GM12878 (cell line): ENCODE measurements around the gene NMRK2. TPM values are rescaled to one million over a fixed set of nuclear protein-coding genes. Genes with fewer than 3 reads are reported as not detected.

Experiments
- ATAC-seq: fragments of 200-7000 bp; cut with Tn5 transposase; 3 replicates; pipeline ENCODE4 v1.9.1; 2020; ENCODE audit warnings: mild to moderate bottlenecking, moderate library complexity
- BruUV-seq: library from RNA; stranded (reverse); fragments of 400-500 nt; replicated peaks from 2 replicates; lab custom pipeline; 2021; lab: Mats Ljungman, UMichigan
- CTCF ChIA-PET: fragments of 300-600 bp; sonication (Branson Sonifier 250); formaldehyde crosslinking; extraction: SDS; loops from one replicate; lab custom pipeline; 2021; ENCODE audit warnings: inconsistent platforms; lab: Yijun Ruan, JAX
- POLR2A ChIA-PET: fragments of 350-600 bp; formaldehyde crosslinking; extraction: SDS; loops from one replicate; lab custom pipeline; 2021; ENCODE audit warnings: inconsistent platforms; lab: Charles Lee
- RAD21 ChIA-PET: fragments of 300-600 bp; sonication (Branson Sonifier 250); formaldehyde crosslinking; loops from one replicate; lab custom pipeline; 2023; ENCODE audit warnings: antibody characterized with exemption; ENCODE audit not compliant: unreplicated experiment; lab: Charles Lee
- SMC1A ChIA-PET: fragments of 300-600 bp; sonication (Branson Sonifier 250); formaldehyde crosslinking; loops from one replicate; lab custom pipeline; 2023; ENCODE audit not compliant: unreplicated experiment, uncharacterized antibody; lab: Charles Lee
- DNase-seq: peaks from one replicate; pipeline ENCODE4 v3.0.0-alpha.2; 2011; ENCODE audit warnings: low read depth, low spot score
- FAIRE-seq: peaks from 3 replicates; lab custom pipeline; 2011; peaks lifted over from hg19 to GRCh38; lab: Jason Lieb, UNC
- H2AFZ ChIP-seq: 2 replicates; pipeline ENCODE4 v1.6.0; 2011; ENCODE audit warnings: low read depth, low read length, control low read depth; ENCODE audit not compliant: control insufficient read depth
- H3K27ac ChIP-seq: 2 replicates; pipeline ENCODE4 v1.5.1; 2011; ENCODE audit warnings: control low read depth; ENCODE audit not compliant: control insufficient read depth, insufficient read depth
- H3K27me3 ChIP-seq, 2 experiments: replicated peaks in 1 of 2; 2 replicates each; pipeline versions ENCODE4 v1.6.0 to v1.6.1; 2011; ENCODE audit warnings: low read length in 1 of 2; ENCODE audit not compliant: control insufficient read depth in 2 of 2, insufficient read depth in 2 of 2
- H3K36me3 ChIP-seq, 2 experiments: 2 replicates each; pipeline ENCODE4 v1.5.1; 2011; ENCODE audit warnings: low read length in 1 of 2; ENCODE audit not compliant: control insufficient read depth in 2 of 2, insufficient read depth in 2 of 2
- H3K4me1 ChIP-seq: 2 replicates; pipeline ENCODE4 v1.6.1; 2011; ENCODE audit warnings: mild to moderate bottlenecking, low read length, moderate library complexity, mixed read lengths; ENCODE audit not compliant: control insufficient read depth, insufficient read depth
- H3K4me2 ChIP-seq: 2 replicates; pipeline ENCODE4 v1.6.0; 2011; ENCODE audit warnings: control low read depth; ENCODE audit not compliant: control insufficient read depth, insufficient read depth
- H3K4me3 ChIP-seq: fragments of 200-600 bp; sonication (generic); 2 replicates; pipeline ENCODE4 v1.5.1; 2016
- H3K79me2 ChIP-seq: 2 replicates; pipeline ENCODE4 v1.6.0; 2011; ENCODE audit warnings: low read length; ENCODE audit not compliant: control insufficient read depth, insufficient read depth
- H3K9ac ChIP-seq: 2 replicates; pipeline ENCODE4 v1.8.0; 2011; ENCODE audit warnings: low read length, control low read depth, mixed read lengths; ENCODE audit not compliant: control insufficient read depth, insufficient read depth
- H3K9me3 ChIP-seq: replicated peaks from 3 replicates; pipeline ENCODE4 v1.5.1; 2011; ENCODE audit warnings: mild to moderate bottlenecking, low read length; ENCODE audit not compliant: control insufficient read depth, insufficient read depth
- H4K20me1 ChIP-seq: 2 replicates; pipeline ENCODE4 v1.6.0; 2011; ENCODE audit not compliant: control insufficient read depth, insufficient read depth
- EGR1 ChIP-seq, 2 experiments: IDR thresholded peaks; 1 replicate in 1 of 2; 2 replicates in 1 of 2; pipeline ENCODE4 v1.6.1; 2011 to 2012; ENCODE audit warnings: low read depth in 2 of 2, low read length in 2 of 2, borderline replicate concordance in 1 of 2, mild to moderate bottlenecking in 1 of 2, moderate library complexity in 1 of 2
- MTA3 ChIP-seq: IDR thresholded peaks from 2 replicates; pipeline ENCODE4 v1.6.1; 2012; ENCODE audit warnings: low read length, inconsistent platforms, borderline replicate concordance
- RFX5 ChIP-seq: IDR thresholded peaks from 2 replicates; pipeline ENCODE4 v1.6.1; 2011; ENCODE audit warnings: low read depth, low read length, improper control_type of control experiment
- RUNX3 ChIP-seq: IDR thresholded peaks from 2 replicates; pipeline ENCODE4 v1.6.1; 2012; ENCODE audit warnings: low read length, inconsistent platforms
- SIX5 ChIP-seq: IDR thresholded peaks from 2 replicates; pipeline ENCODE4 v1.6.1; 2011; ENCODE audit warnings: mild to moderate bottlenecking, low read depth, low read length, moderate library complexity; ENCODE audit not compliant: severe bottlenecking
- SMAD1 ChIP-seq: fragments of 450-650 bp; IDR thresholded peaks from 2 replicates; pipeline ENCODE4 v1.6.1; 2018; ENCODE audit warnings: mild to moderate bottlenecking, low read depth; ENCODE audit not compliant: partially characterized antibody
- WGBS: methylation state at CpG from one replicate; pipeline ENCODE4 v1.1.6; 2016; ENCODE audit warnings: low lambda C conversion rate; ENCODE audit not compliant: insufficient replicate concordance, insufficient coverage; ENCODE audit errors: missing lambda C conversion rate; 5-methylcytosine and 5-hydroxymethylcytosine counted together
- in situ Hi-C: fragments of 300-500 bp; cut with MboI; formaldehyde crosslinking; loops from 9 replicates; pipeline ENCODE4 v1.14.3; 2018; ENCODE audit warnings: mixed read lengths
- intact Hi-C: fragments of 100-400 bp; cut with micrococcal nuclease; formaldehyde crosslinking; loops from one replicate; pipeline ENCODE4 v1.14.2; 2022; ENCODE audit not compliant: unreplicated experiment
- polyA plus RNA-seq, 11 experiments: library from polyadenylated mRNA; depleted of rRNA in 4 of 11; unstranded in 6 of 11; stranded (reverse) in 5 of 11; fragments of >200 nt; fragmentation: Nextera tagmentation in 4 of 11; fragmentation: Illumina TruSeq in 1 of 11; extraction: Ambion mirVana in 4 of 11; extraction: Trizol in 1 of 11; gene quantifications; 1 replicate in 1 of 11; 2 replicates in 10 of 11; pipeline versions ENCODE4 v1.2.1 to v1.2.3, GENCODE V29; 2011 to 2016; ENCODE audit warnings: inconsistent platforms in 2 of 11, missing spikeins in 2 of 11, low read depth in 1 of 11
- total RNA-seq, 4 experiments: library from RNA; depleted of rRNA in 3 of 4; stranded (reverse); fragments of >200 nt in 3 of 4; fragmentation: Illumina TruSeq in 1 of 4; extraction: Trizol in 1 of 4; gene quantifications; 2 replicates each; pipeline versions ENCODE4 v1.2.1 to v1.2.3, GENCODE V29; 2013 to 2021
- TF ChIP-seq, protein P1 (sequence below): fragments of 450-650 bp; IDR thresholded peaks from 2 replicates; pipeline ENCODE4 v1.6.1; 2016; ENCODE audit warnings: mild to moderate bottlenecking
- TF ChIP-seq, protein P2 (sequence below): fragments of 450-650 bp; IDR thresholded peaks from 2 replicates; pipeline ENCODE4 v1.6.1; 2016; ENCODE audit warnings: mild to moderate bottlenecking, moderate library complexity, borderline replicate concordance

NMRK2 gene
- total and polyA plus RNA-seq, 10 of the 15 experiments (the other 5 are each of a cell fraction or from before 2014, with no cell fraction given) = 0.14 to 0.15 TPM; not detected in 8

DNA sequence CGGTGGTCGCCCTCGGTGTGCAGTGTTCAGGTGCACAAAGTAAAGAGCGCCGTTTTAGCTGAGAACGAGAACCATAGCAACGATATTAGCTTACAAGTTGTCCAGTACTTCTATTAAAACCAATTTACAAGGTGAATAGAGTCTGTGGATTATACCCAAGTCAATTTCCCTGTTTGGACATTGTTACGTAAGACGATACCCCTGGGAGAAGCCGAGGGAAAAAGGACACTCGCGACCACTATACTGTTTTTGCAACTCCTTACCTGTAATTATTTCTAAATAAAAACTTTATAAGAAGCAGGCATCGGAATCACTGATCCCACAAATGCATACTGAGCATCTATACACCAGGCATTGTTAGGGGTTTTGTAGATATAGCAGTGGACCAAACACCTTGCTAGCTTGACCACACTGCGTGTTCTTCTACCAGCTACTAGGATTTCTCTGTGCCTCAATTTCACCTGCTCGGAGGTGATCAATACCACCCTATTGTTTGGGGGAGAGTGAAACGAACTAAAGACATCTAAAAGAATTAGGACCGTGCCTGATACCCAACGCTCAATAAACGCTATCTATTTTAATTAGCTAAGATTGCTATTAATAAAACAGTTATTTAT is 52.9 kb downstream of the NMRK2 start:
- WGBS = 3% methylated on average over 19 of the region's 19 CpGs
- ATAC-seq (no peak), DNase-seq (no peak), FAIRE-seq (no peak)
- H4K20me1 ChIP-seq = peaks cover 30% of the 10 kb centered on the region
- BruUV-seq = no TSS peak
- TF ChIP-seq SIX5 (no peak), SMAD1 (peak; percentile 9), RUNX3 (no peak), RFX5 (no peak), EGR1 (IDR thresholded peaks at IDR 0.05; ENCODE audit: borderline replicate concordance in 1 of 2, low read depth in 2 of 2, low read length in 2 of 2) (no peak), MTA3 (0 out of 2 replicates have a peak, but pooled peaks have one; percentile 34)
- TF ChIP-seq, protein P1, sequence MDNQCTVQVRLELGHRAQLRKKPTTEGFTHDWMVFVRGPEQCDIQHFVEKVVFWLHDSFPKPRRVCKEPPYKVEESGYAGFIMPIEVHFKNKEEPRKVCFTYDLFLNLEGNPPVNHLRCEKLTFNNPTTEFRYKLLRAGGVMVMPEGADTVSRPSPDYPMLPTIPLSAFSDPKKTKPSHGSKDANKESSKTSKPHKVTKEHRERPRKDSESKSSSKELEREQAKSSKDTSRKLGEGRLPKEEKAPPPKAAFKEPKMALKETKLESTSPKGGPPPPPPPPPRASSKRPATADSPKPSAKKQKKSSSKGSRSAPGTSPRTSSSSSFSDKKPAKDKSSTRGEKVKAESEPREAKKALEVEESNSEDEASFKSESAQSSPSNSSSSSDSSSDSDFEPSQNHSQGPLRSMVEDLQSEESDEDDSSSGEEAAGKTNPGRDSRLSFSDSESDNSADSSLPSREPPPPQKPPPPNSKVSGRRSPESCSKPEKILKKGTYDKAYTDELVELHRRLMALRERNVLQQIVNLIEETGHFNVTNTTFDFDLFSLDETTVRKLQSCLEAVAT = no peak
- TF ChIP-seq, protein P2, sequence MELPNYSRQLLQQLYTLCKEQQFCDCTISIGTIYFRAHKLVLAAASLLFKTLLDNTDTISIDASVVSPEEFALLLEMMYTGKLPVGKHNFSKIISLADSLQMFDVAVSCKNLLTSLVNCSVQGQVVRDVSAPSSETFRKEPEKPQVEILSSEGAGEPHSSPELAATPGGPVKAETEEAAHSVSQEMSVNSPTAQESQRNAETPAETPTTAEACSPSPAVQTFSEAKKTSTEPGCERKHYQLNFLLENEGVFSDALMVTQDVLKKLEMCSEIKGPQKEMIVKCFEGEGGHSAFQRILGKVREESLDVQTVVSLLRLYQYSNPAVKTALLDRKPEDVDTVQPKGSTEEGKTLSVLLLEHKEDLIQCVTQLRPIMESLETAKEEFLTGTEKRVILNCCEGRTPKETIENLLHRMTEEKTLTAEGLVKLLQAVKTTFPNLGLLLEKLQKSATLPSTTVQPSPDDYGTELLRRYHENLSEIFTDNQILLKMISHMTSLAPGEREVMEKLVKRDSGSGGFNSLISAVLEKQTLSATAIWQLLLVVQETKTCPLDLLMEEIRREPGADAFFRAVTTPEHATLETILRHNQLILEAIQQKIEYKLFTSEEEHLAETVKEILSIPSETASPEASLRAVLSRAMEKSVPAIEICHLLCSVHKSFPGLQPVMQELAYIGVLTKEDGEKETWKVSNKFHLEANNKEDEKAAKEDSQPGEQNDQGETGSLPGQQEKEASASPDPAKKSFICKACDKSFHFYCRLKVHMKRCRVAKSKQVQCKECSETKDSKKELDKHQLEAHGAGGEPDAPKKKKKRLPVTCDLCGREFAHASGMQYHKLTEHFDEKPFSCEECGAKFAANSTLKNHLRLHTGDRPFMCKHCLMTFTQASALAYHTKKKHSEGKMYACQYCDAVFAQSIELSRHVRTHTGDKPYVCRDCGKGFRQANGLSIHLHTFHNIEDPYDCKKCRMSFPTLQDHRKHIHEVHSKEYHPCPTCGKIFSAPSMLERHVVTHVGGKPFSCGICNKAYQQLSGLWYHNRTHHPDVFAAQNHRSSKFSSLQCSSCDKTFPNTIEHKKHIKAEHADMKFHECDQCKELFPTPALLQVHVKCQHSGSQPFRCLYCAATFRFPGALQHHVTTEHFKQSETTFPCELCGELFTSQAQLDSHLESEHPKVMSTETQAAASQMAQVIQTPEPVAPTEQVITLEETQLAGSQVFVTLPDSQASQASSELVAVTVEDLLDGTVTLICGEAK = peak; percentile 77
- ChIA-PET CTCF (interaction anchor here (0.6 to 2.1 kb wide), 24 partner anchors 15 to 501 kb away, joined by 3 to 38 read pairs (median 5); partner anchors contain the start of genes CREB3L3, DAPK3, EBI3 and MRPL54), RAD21 (interaction anchor here (0.8 to 1.6 kb wide), 12 partner anchors 9 to 416 kb away, joined by 3 to 13 read pairs (median 4); partner anchors contain the start of genes CHAF1A, DAPK3 and PIAS4), SMC1A (interaction anchor here (0.7 to 1.8 kb wide), 17 partner anchors 11 to 247 kb away, joined by 3 to 9 read pairs (median 5); partner anchors contain the start of genes APBA3 and DAPK3), POLR2A (interaction anchor here (0.5 to 1.8 kb wide), 16 partner anchors 10 to 1747 kb away, joined by 3 to 12 read pairs (median 4); partner anchors contain the start of genes CREB3L3, DAPK3 and PIAS4)
- H3K9me3 ChIP-seq = no peaks in the 10 kb centered on the region
- peak overlapping the region; percentile 76 for H2AFZ ChIP-seq
- H3K9ac ChIP-seq = peak overlapping the region; percentile 60; the same call in 1 of the 2 replicates
- intact Hi-C loops = loop anchor here (1.0 to 5.0 kb wide), 7 partner anchors 82 to 417 kb away; partner anchors contain the start of genes CHAF1A, MAP2K2, SH3GL1 and ZBTB7A
- peaks cover 31 to 34% of the 10 kb centered on the region in 2 experiments for H3K36me3 ChIP-seq
- no peaks in the 10 kb centered on the region for H3K27me3 ChIP-seq
- H3K4me2 ChIP-seq = peak overlapping the region; percentile 99
- in situ Hi-C loops = loop anchor here (5.0 kb wide), 1 partner anchor 197 kb away; the partner anchor contains the start of genes ANKRD24 and SIRT6
- peaks cover 21% of the 10 kb centered on the region for H3K4me1 ChIP-seq
- H3K79me2 ChIP-seq = peaks cover 47% of the 10 kb centered on the region
- H3K27ac ChIP-seq = peak overlapping the region; percentile 64
- peak overlapping the region; percentile 97 for H3K4me3 ChIP-seq
